ENCODE measurements around the gene RTN4. TPM values are rescaled to one million over a fixed set of nuclear protein-coding genes. Genes with fewer than 3 reads are reported as not detected.

The RTN4 gene
- total and polyA plus RNA-seq, 4 donors: 125 to 357 (median 237) TPM

DNA sequence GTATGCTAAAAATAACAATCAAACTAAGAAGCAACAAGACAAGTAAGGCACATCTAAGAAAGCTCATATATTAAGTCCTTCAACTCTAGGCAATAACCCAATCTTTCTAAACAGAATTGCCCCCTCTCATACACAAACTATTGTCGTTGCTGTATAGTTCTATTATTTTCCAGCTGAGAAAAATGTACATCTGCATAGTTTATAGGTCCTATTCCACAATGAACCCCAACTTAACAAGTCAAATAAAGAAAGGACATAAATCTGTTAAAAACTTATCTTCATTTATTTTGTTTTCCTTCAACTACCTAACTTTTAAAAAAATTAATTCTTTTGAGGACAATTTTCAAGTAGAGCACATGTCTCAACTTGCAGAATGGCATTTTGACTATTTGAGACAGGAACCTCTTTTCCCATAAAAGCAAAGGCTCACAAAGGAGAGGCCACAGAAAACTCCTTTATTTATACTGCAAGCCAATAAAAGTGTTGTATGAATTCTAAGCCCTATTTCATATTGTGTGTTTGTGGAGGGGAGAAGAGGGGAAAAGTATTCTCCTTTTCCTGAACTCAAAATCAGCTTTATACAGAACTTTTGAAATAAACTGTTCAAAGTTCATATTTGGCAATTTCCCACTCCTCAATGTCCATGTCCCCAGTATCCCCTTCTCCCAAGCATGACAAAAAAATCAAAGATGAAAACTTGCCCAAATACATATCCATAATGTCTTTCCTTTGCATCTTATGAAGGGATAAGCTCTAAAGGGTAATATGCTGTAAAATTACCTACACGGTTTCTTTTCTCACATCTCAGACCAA lies 37.4 kb downstream of the RTN4 start:
- DNase-seq: no peak
- no peaks in the 10 kb centered on the region for H3K36me3 ChIP-seq (ENCODE audit: control insufficient read depth in 1 of 2, insufficient read depth in 2 of 2, low read length in 1 of 2)
- no peak overlapping the region for H3K4me3 ChIP-seq (ENCODE audit: low read length in 2 of 2)
- intact Hi-C loops (cut with DNase I): loop anchor here (10.0 kb wide), 2 partner anchors 108 to 152 kb away; no protein-coding TSS in a partner anchor
- H3K27me3 ChIP-seq (ENCODE audit: control insufficient read depth in 1 of 2, insufficient read depth in 2 of 2, low read length in 1 of 2): no peaks in the 10 kb centered on the region
- 36 to 39% methylated on average over 2 of the region's 2 CpGs for WGBS, 2 donors
- H3K4me1 ChIP-seq (ENCODE audit: control insufficient read depth in 1 of 2, insufficient read depth in 2 of 2, low read length in 2 of 2): peaks cover 0 to 7% of the 10 kb centered on the region in 2 donors
- no peak overlapping the region for H3K27ac ChIP-seq (ENCODE audit: low read depth in 1 of 2, low read length in 2 of 2)
- no peaks in the 10 kb centered on the region for H3K9me3 ChIP-seq (ENCODE audit: control insufficient read depth, low read length)
- ATAC-seq (ENCODE audit: low FRiP score): no peak

DNA sequence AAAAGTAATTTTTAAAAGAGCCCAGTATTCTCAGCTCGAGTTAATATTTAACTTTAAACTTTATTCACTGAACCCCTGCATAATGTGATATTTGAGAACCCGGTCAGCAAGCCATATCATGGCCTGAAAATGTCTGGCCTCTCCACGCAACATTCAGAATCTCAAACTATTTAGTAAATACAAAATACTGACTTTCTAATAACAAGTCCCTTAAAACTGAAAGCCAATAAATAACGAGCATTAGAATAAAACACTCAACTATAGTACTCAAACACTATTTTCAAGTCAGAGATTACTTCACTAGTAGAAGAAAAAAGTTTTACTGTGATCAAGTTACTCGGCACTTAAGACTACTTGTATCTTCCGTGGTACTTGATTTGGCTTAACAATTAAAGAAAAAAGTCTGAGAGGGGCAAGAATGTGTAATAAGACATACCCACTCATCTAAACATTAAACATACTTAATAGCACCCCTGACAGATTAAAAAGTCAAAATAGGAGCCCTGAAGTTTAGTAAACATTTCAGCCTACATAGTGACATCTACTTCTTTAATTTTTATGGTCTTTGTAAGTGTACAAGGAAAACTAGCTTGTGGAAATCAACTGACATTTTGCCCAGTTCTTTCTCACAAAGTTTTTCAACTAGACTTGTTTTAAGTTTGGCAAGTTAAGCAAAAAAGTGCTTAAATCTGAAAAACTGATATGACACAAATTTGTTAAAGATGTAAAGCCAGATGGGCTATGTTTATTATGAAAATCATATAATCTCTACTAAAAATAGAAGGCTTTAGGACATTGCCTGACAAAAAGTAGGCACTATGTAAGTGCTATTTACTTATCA lies 38.2 kb downstream of the RTN4 start:
- Histone ChIP-seq H3K4me1 (ENCODE audit: control insufficient read depth in 1 of 2, insufficient read depth in 2 of 2, low read length in 2 of 2) (peaks cover 5 to 7% of the 10 kb centered on the region in 2 donors), H3K27ac (ENCODE audit: low read depth in 1 of 2, low read length in 2 of 2) (no peak overlapping the region), H3K9me3 (ENCODE audit: control insufficient read depth, low read length) (no peaks in the 10 kb centered on the region), H3K27me3 (ENCODE audit: control insufficient read depth in 1 of 2, insufficient read depth in 2 of 2, low read length in 1 of 2) (no peaks in the 10 kb centered on the region), H3K4me3 (ENCODE audit: low read length in 2 of 2) (peak overlapping the region; percentile 8 to 10), H3K36me3 (ENCODE audit: control insufficient read depth in 1 of 2, insufficient read depth in 2 of 2, low read length in 1 of 2) (no peaks in the 10 kb centered on the region)
- WGBS, 2 donors: 13 to 15% methylated on average over 6 of the region's 6 CpGs
- DNase-seq: no peak
- ATAC-seq (ENCODE audit: low FRiP score): no peak
- intact Hi-C loops (cut with DNase I): loop anchor here (10.0 kb wide), 2 partner anchors 107 to 153 kb away; no protein-coding TSS in a partner anchor

DNA sequence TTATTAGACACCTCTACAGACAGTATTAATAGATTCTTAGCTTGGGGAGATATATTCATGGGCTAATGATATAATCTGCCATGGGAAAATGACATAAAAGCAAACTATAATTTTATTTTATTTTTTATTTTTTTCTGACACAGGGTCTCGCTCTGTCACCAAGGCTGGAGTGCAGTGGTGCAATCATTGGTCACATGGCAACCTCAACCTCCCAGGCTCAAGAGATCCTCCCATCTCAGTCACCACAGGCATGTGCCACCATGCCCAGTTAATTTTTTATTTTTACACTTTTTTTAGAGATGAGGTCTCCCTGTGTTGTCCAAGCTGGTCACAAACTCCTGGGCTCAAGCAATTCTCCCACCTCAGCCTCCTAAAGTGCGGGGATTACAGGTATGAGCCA lies 39.3 kb downstream of the RTN4 start:
- H3K36me3 ChIP-seq (ENCODE audit: control insufficient read depth in 1 of 2, insufficient read depth in 2 of 2, low read length in 1 of 2): no peaks in the 10 kb centered on the region
- no peaks in the 10 kb centered on the region for H3K27me3 ChIP-seq (ENCODE audit: control insufficient read depth in 1 of 2, insufficient read depth in 2 of 2, low read length in 1 of 2)
- WGBS, 2 donors: 71 to 87% methylated on average over 2 of the region's 2 CpGs
- intact Hi-C loops (cut with DNase I): loop anchor here (10.0 kb wide), 2 partner anchors 106 to 154 kb away; no protein-coding TSS in a partner anchor
- peaks cover 6 to 7% of the 10 kb centered on the region in 2 donors for H3K4me1 ChIP-seq (ENCODE audit: control insufficient read depth in 1 of 2, insufficient read depth in 2 of 2, low read length in 2 of 2)
- H3K27ac ChIP-seq (ENCODE audit: low read depth in 1 of 2, low read length in 2 of 2): no peak overlapping the region
- DNase-seq: peak in 1 of 2 donors; percentile 57
- H3K4me3 ChIP-seq (ENCODE audit: low read length in 2 of 2): no peak overlapping the region
- no peaks in the 10 kb centered on the region for H3K9me3 ChIP-seq (ENCODE audit: control insufficient read depth, low read length)
- no peak for ATAC-seq (ENCODE audit: low FRiP score)

GRCh38 chr2:55010149-55010591 lies 40.1 kb downstream of the RTN4 start:
- intact Hi-C loops (cut with DNase I): loop anchor here (10.0 kb wide), 2 partner anchors 105 to 155 kb away; no protein-coding TSS in a partner anchor
- Histone ChIP-seq H3K36me3 (ENCODE audit: control insufficient read depth in 1 of 2, insufficient read depth in 2 of 2, low read length in 1 of 2) (no peaks in the 10 kb centered on the region), H3K9me3 (ENCODE audit: control insufficient read depth, low read length) (no peaks in the 10 kb centered on the region), H3K27ac (ENCODE audit: low read depth in 1 of 2, low read length in 2 of 2) (no peak overlapping the region), H3K27me3 (ENCODE audit: control insufficient read depth in 1 of 2, insufficient read depth in 2 of 2, low read length in 1 of 2) (no peaks in the 10 kb centered on the region), H3K4me1 (ENCODE audit: control insufficient read depth in 1 of 2, insufficient read depth in 2 of 2, low read length in 2 of 2) (peaks cover 6 to 7% of the 10 kb centered on the region in 2 donors), H3K4me3 (ENCODE audit: low read length in 2 of 2) (peak overlapping the region in 1 of 2 donors; percentile 59)
- ATAC-seq (ENCODE audit: low FRiP score): peak; percentile 88
- 5% methylated on average over 5 of the region's 5 CpGs for WGBS, 2 donors
- DNase-seq: peak in 1 of 2 donors; percentile 61

DNA sequence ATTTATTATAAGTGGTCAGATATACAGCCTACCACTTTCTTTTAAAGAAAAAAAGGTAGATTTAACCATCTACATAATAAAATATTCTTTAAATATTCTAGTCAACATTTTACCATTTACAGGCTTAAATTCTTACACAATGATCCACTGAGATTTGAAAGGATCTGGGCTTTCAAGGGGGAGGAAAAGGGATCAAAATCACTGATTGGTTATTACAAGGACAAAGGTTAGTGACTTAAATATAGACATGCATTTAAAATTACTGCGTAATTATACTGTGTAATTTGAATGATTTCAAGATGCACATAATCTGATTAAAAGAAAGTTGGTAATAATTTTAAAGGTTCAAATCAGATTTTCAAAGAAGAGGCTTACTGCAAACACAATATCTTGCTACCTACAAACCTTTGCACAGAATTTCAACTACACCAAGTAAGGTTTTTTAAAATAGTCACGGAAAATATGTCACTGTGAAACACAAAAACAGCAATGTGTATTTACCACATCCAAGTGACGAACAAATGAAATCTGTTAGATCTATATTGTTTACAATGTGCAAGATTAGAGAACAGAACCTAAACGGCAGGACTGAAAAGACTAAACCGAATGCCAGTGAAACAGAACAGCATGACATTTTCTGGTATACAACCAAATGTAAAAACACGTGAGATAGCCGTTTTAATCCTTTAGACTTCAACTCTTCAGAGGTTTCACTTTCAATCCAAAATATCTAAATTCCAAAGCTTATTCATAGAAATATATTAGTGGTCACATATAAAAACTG lies 40.8 kb downstream of the RTN4 start:
- ATAC-seq (ENCODE audit: low FRiP score) (peak; percentile 17), DNase-seq (no peak)
- Histone ChIP-seq H3K27me3 (ENCODE audit: control insufficient read depth in 1 of 2, insufficient read depth in 2 of 2, low read length in 1 of 2) (no peaks in the 10 kb centered on the region), H3K27ac (ENCODE audit: low read depth in 1 of 2, low read length in 2 of 2) (no peak overlapping the region), H3K4me3 (ENCODE audit: low read length in 2 of 2) (peak overlapping the region in 1 of 2 donors; percentile 59), H3K9me3 (ENCODE audit: control insufficient read depth, low read length) (no peaks in the 10 kb centered on the region), H3K36me3 (ENCODE audit: control insufficient read depth in 1 of 2, insufficient read depth in 2 of 2, low read length in 1 of 2) (no peaks in the 10 kb centered on the region), H3K4me1 (ENCODE audit: control insufficient read depth in 1 of 2, insufficient read depth in 2 of 2, low read length in 2 of 2) (peaks cover 7 to 8% of the 10 kb centered on the region in 2 donors)
- intact Hi-C loops (cut with DNase I): loop anchor here (10.0 kb wide), 2 partner anchors 105 to 155 kb away; no protein-coding TSS in a partner anchor
- WGBS, 2 donors: 13% methylated on average over 7 of the region's 7 CpGs

- DNase-seq (no peak), ATAC-seq (ENCODE audit: low FRiP score) (no peak)
- Histone ChIP-seq H3K4me3 (ENCODE audit: low read length in 2 of 2) (no peak overlapping the region), H3K36me3 (ENCODE audit: control insufficient read depth in 1 of 2, insufficient read depth in 2 of 2, low read length in 1 of 2) (no peaks in the 10 kb centered on the region), H3K9me3 (ENCODE audit: control insufficient read depth, low read length) (no peaks in the 10 kb centered on the region), H3K4me1 (ENCODE audit: control insufficient read depth in 1 of 2, insufficient read depth in 2 of 2, low read length in 2 of 2) (peaks cover 8 to 12% of the 10 kb centered on the region in 2 donors), H3K27ac (ENCODE audit: low read depth in 1 of 2, low read length in 2 of 2) (no peak overlapping the region), H3K27me3 (ENCODE audit: control insufficient read depth in 1 of 2, insufficient read depth in 2 of 2, low read length in 1 of 2) (no peaks in the 10 kb centered on the region)
- intact Hi-C loops (cut with DNase I): no loop called here
- WGBS, 2 donors: 36 to 39% methylated on average over 3 of the region's 3 CpGs
These were observed 43.9 kb downstream of the RTN4 start for GRCh38 chr2:55006306-55006705.

- Histone ChIP-seq H3K27ac (ENCODE audit: low read depth in 1 of 2, low read length in 2 of 2) (no peak overlapping the region), H3K9me3 (ENCODE audit: control insufficient read depth, low read length) (no peaks in the 10 kb centered on the region), H3K4me1 (ENCODE audit: control insufficient read depth in 1 of 2, insufficient read depth in 2 of 2, low read length in 2 of 2) (peaks cover 4 to 12% of the 10 kb centered on the region in 2 donors), H3K27me3 (ENCODE audit: control insufficient read depth in 1 of 2, insufficient read depth in 2 of 2, low read length in 1 of 2) (no peaks in the 10 kb centered on the region), H3K4me3 (ENCODE audit: low read length in 2 of 2) (no peak overlapping the region), H3K36me3 (ENCODE audit: control insufficient read depth in 1 of 2, insufficient read depth in 2 of 2, low read length in 1 of 2) (no peaks in the 10 kb centered on the region)
- intact Hi-C loops (cut with DNase I): no loop called here
- DNase-seq (no peak), ATAC-seq (ENCODE audit: low FRiP score) (no peak)
- WGBS, 2 donors: 86 to 89% methylated on average over 10 of the region's 10 CpGs
These were observed 46.3 kb downstream of the RTN4 start for GRCh38 chr2:55003706-55004639.

All from aorta (tissue), 5 donors.